ENCODE results near the gene PHTF1. TPM values are rescaled to one million over a fixed set of nuclear protein-coding genes. Genes with fewer than 3 reads are reported as not detected.

Gene PHTF1
- total RNA-seq (ENCODE audit: low replicate concordance): 17.7 and 27.1 TPM in 2 replicates
- long read RNA-seq, partial matches to known transcripts: 2 of 2 reads
- long read RNA-seq, other reads (novel, unspliced or antisense): 0 of 2 reads

GRCh38 chr1:113759333-113760101, at the start of gene PHTF1:
Gene PHTF1 (minus strand): TSS chr1:113759486. CDS start chr1:113758703, 783 bp downstream.
- Mint-ChIP-seq H3K27me3 (no peaks in the 10 kb centered on the region), H3K27ac (peak within 1 kb of the TSS; percentile 92), H3K4me1 (ENCODE audit: unreplicated experiment) (peaks cover 20% of the 10 kb centered on the region), H3K36me3 (peaks cover 16% of the 10 kb centered on the region), H3K4me3 (peak within 1 kb of the TSS; percentile 95), H3K9me3 (no peaks in the 10 kb centered on the region)
- DNase-seq (ENCODE audit: extremely low spot score, unreplicated experiment): peak; percentile 76
- TF ChIP-seq CTCF (conservative IDR thresholded peaks at IDR 0.05): no peak

GRCh38 chr1:113808450-113809195, 49.3 kb upstream of the PHTF1 start:
- peaks cover 27% of the 10 kb centered on the region for H3K4me1 Mint-ChIP-seq (ENCODE audit: unreplicated experiment)
- H3K27me3 Mint-ChIP-seq: no peaks in the 10 kb centered on the region
- H3K9me3 Mint-ChIP-seq: no peaks in the 10 kb centered on the region
- no peak for TF ChIP-seq CTCF (conservative IDR thresholded peaks at IDR 0.05)
- peak overlapping the region; percentile 71 for H3K4me3 Mint-ChIP-seq
- H3K36me3 Mint-ChIP-seq: peaks cover 20% of the 10 kb centered on the region
- H3K27ac Mint-ChIP-seq: peak overlapping the region; percentile 42
- no peak for DNase-seq (ENCODE audit: extremely low spot score, unreplicated experiment)

- no peaks in the 10 kb centered on the region for H3K27me3 Mint-ChIP-seq
These were observed 46.4 kb upstream of the PHTF1 start for GRCh38 chr1:113805639-113806038.

GRCh38 chr1:113805256-113805531, 45.9 kb upstream of the PHTF1 start:
- no peaks in the 10 kb centered on the region for H3K27me3 Mint-ChIP-seq
- DNase-seq (ENCODE audit: extremely low spot score, unreplicated experiment): no peak
- no peak for TF ChIP-seq CTCF (conservative IDR thresholded peaks at IDR 0.05)
- peaks cover 35% of the 10 kb centered on the region for H3K4me1 Mint-ChIP-seq (ENCODE audit: unreplicated experiment)
- no peak overlapping the region for H3K4me3 Mint-ChIP-seq
- H3K27ac Mint-ChIP-seq: no peak overlapping the region
- no peaks in the 10 kb centered on the region for H3K9me3 Mint-ChIP-seq
- H3K36me3 Mint-ChIP-seq: peaks cover 28% of the 10 kb centered on the region

More at GRCh38 chr1:113805639-113806038, 46.4 kb upstream of the PHTF1 start:
- Mint-ChIP-seq H3K4me1 (ENCODE audit: unreplicated experiment) (peaks cover 35% of the 10 kb centered on the region), H3K4me3 (no peak overlapping the region), H3K27ac (no peak overlapping the region), H3K36me3 (peaks cover 28% of the 10 kb centered on the region), H3K9me3 (no peaks in the 10 kb centered on the region)
- no peak for TF ChIP-seq CTCF (conservative IDR thresholded peaks at IDR 0.05)
- DNase-seq (ENCODE audit: extremely low spot score, unreplicated experiment): no peak

GRCh38 chr1:113804421-113805255, 45.4 kb upstream of the PHTF1 start:
- peak overlapping the region; percentile 1 for H3K27ac Mint-ChIP-seq
- no peak for DNase-seq (ENCODE audit: extremely low spot score, unreplicated experiment)

More at GRCh38 chr1:113804421-113805255, 45.4 kb upstream of the PHTF1 start:
- TF ChIP-seq CTCF (conservative IDR thresholded peaks at IDR 0.05): no peak
- H3K9me3 Mint-ChIP-seq: no peaks in the 10 kb centered on the region
- H3K27me3 Mint-ChIP-seq: no peaks in the 10 kb centered on the region
- peaks cover 28% of the 10 kb centered on the region for H3K36me3 Mint-ChIP-seq
- H3K4me3 Mint-ChIP-seq: peak overlapping the region; percentile 21
- H3K4me1 Mint-ChIP-seq (ENCODE audit: unreplicated experiment): peaks cover 31% of the 10 kb centered on the region

Data from type B pancreatic cell (in vitro differentiated cells).